HK-2 (cell line): ENCODE measurements around the gene PRKRA.
"Not testable (repeated sequence)": the region's sequence is repeated elsewhere in the genome, so short reads cannot be mapped to it uniquely, and the experiment has no call there.

Experiments
- DNase-seq: peaks from one replicate; pipeline ENCODE4 v3.0.0-alpha.2; 2018; ENCODE audit not compliant: unreplicated experiment

Gene PRKRA

DNA sequence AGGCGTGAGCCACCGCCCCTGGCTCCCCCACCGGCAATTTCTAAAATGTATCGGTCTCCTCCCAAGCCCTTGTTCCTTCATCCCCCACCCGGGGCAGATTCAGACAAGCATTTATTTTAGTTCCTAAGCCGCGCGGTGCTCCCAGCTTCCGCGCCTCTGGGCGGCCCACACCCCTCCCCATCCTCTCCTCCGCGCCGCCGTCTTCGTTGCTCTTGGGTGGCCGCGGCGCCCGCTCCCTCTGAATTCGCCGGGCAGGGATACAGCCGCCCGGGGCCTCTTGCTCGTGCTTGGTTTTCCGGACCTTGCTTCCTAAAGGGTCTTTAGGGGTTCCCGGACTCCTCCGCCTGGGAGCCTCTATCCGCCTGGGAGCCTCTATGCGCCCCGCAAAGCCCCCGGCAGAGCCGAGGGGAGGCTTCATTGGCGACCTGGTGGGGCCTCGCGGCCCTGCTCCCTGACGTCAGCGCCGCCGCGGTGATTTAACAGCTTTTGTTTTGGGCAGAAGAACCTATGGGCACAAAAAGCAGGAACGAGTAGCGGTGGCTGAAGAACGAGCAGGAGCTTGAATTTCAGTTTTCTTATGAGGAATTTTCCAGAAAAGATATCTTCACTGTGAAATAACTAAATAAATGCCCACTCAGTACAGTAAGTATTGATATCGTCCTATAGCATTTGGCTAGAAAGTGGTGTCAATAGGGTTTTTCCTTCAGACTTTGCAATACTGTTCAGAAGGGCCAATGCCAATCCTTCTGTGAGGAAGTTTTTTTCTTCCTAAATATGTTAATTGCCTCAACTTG, 37.3 kb downstream of the PRKRA start:
- peak; percentile 84 for DNase-seq

DNA sequence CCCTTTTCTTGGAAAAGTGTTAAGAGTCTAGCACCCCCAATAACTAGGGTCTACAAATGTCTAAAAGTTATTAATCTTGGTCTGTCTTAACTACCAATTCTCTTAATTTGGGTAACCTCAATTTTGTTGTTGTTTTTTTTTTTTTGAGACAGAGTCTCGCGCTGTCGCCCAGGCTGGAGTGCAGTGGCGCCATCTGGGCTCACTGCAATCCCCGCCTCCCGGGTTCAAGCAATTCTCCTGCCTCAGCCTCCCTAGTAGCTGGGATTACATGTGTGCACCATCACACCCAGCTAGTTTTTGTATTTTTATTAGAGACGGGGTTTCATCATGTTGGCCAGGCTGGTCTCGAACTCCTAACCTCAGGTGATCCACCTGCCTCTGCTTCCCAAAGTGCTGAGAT, 38.5 kb downstream of the PRKRA start:
- DNase-seq = not testable (repeated sequence)

DNA sequence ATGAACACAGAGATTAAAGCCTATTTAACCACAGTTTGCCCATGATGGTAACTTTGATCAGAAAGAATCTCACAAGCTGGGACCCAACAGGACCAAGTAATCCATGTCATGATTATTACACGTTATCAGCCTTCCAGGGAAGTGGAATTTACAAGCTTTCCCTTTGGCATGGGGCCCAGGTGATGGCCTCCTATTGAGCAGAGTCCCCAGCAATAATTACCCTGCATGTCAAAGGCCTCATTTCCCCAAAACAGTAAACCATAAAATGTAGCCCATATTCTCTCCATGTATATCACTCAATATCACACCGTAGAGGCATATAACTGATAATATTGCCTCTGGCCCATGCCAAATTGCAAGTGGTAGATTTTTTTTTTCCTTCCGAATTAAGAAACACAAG, 38.9 kb downstream of the PRKRA start:
- DNase-seq = no peak

DNA sequence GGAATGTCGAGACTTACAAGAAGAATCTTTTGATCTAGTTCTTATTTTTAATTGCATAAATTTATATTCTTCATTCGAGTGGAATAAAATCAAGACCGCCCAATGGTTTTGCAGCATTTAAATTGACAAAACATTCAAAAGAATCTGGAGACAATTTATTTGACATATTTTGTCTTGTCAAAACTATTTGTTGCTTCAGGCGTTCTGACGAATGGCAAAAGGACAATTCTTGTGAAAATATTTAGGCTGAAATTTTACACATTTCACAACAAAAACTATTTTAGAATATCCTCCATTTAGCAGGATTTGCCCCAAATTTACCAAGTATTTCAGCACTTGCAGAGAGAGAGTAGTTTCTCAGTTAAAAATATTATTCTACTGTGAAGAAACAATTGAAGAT, 41.7 kb downstream of the PRKRA start:
- DNase-seq = no peak

DNA sequence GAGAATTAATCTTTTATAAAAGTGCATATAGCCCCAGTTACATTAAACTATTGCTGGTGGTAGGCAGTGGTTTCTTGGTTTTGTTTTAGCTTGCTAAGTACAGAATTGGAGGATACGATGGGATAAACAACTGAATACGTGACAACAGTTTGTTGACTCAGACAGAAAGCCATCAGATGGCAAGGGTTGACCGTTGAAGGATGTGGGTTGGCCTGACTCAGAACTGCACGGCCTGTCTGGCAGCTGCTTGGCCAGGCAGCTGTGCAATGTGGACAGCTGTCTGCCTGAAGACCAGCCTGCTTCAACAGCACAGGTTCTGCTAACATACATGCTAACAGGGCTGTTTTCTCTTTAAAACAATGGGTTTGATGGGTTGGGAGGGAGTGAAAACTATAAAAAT, 46.6 kb downstream of the PRKRA start:
- peak; percentile 34 for DNase-seq

DNA sequence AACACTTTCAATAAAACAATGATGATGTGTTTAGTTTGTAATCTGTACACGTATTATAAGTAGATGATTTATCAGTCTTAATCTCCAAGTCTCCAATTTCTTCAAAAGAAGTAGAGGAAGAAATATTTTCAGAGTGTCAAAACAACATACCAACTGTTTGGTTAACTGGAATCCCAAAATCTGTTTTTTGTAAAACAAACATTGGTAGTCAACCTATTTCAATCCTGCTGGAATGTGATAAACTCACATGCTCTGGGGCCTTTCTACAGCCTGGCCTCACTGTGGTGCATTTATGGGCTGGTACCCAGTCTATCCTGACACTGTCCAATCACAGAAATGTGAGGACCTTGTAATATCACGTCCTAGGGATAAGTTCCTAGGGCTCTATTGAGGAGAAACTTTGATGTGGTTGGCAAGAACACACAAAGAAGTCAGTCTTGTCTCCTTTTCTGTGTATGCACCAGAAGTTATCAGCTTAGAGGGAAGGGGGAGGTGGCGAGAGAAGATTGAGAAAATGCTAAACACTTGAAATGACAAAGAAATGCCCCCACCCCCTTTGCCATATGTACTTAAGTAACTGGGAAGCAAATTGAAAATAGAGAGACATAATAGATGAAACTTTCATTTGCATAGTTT, 47.2 kb downstream of the PRKRA start:
- no peak for DNase-seq

DNA sequence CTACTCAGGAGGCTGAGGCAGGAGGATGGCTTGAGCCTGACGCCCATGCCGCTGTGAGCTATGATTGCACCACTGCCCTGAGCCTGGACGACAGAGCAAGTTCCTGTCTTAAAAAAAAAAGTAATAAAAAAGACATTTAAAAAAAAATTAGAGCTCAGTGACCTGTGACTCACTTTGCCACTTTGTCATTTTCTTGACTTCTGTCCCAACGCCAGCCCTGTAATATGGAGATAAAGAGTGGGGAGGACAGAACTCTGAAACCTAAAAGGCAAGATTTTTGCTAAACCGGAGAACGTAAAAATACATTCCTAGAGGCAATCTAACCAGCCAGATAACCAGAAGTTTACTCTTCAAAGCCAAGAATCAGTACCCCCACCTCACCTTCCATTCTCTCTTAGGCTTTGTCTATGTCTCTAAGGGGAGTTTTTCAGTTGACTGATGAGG, 49.0 kb downstream of the PRKRA start:
- no peak for DNase-seq

DNA sequence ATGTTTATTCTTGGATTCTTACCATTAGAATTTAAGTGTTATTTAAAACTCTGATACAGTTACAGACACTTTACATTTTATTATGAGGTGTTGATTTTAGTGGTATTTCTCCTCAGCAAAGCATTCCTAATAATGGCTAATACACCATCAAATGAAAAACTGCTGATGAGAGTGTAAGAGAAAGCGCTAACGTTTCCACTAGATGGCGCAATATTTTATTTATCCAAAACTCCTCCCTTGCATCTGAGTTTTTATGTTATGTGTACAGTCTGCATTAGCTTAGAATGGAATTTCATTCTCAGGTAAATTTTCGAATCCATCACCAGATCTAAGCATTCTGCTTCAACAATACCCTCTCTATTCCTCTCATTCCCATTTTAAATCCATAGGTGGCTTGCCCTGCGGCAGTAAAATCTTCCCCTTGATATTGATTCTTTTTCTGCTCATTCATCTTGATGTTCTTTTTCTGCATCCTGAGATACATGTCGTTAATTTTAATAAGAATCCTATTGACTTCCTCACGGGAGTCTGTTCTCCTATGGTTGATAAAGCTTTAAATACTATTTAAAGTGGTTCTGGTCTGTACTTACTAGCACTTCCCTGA, 53.9 kb downstream of the PRKRA start:
- DNase-seq = no peak

DNA sequence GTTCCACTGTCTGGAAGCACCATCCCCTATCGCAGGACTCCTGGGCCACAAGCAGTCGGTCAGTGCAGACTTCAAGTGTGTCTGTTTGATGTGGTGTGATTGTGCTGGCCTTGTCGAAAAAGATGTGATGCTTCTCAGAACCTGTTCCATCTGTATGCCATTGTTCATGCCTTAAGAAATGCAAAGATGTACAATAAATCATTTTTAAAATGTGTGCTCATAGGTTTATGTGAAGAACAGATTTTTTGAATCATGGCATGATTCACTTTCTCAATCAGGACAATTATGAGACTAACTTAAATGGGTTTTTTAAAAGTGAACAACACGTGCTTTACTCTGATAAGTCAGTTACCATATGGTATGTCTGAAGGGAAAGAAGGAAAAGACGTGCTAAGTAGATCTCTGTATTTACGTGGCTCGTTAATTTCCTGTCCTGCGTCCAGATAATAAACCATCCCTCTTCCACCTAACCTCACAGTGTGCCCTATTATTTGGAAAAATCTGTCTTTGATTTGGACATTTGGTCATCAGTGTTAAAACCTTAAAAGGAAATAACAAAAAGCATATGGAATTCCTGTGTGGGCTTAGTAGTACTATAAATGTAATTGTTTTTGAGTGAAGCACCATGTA, 54.9 kb downstream of the PRKRA start:
- no peak for DNase-seq

DNA sequence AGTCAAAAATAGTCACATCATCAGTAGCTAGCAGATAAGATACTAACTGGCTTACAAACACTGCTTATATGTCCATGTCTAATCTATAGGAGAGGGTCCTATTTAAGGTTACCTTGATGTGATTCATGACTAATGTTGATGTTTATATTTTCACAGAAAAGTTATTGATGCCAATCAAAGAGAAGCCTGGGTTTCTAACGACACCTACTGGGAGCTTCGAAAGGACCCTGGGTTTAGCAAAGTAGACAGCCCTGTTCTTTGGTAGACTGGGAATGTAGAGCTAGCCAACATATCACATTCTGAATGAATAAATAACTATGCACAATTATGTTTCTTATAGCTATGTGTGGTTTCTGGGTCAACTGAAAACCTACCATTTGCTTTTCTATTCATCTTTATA, 55.7 kb downstream of the PRKRA start:
- no peak for DNase-seq

DNA sequence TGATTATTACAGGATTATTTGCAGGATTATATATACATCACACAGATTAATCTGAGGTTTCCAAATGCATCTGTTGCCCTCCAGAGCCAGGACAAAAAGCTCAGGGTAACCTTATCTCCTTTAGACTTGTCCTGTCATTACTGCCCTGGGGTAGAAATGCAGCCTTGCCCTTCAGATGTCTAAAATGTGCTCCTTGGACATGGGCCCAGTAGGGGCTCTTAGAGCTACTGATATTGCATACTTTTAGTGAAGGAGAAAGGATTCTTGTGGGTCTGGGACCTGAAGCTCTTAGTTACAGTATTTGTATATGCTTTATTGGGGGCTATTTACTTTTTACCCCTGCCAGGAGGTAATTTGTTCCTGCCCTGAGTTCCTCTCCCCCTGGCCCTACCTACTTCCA, 56.1 kb downstream of the PRKRA start:
- no peak for DNase-seq

DNA sequence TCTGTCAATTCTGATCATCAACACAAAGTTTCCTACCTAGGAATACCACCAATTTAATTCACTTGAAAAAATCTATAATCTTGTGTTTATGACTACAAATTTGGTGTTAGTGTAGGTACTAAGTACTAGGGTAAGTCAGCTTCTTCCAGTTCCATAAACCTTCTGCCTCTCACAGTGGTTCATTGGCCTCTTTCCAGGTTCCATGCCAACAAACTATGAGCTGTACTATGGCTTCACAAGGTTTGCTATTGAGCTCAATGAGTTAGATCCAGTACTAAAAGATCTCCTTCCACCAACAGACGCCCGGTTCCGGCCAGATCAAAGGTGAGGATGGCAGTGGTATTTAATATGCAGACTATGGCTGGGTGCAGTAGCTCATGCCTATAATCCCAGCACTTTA, 58.8 kb downstream of the PRKRA start:
- no peak for DNase-seq

DNA sequence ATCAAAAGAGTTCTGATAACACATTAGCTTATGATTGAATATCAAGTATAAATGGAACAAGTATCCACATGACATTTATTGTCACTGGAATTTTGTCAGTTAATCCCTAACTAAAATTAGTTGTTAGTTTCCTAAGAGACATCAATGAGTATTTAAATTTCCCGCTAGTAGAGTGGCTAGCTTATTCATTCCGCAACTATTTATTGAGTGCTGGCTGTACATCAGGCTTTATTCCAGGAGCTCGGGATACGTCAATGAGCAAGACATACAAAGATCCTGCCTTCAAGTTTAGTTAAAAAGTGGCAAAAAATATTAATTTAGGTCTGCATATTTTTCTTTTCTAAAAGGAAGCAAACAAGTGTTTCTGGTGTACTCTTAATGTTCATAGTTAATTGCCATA, 59.3 kb downstream of the PRKRA start:
- no peak for DNase-seq

DNA sequence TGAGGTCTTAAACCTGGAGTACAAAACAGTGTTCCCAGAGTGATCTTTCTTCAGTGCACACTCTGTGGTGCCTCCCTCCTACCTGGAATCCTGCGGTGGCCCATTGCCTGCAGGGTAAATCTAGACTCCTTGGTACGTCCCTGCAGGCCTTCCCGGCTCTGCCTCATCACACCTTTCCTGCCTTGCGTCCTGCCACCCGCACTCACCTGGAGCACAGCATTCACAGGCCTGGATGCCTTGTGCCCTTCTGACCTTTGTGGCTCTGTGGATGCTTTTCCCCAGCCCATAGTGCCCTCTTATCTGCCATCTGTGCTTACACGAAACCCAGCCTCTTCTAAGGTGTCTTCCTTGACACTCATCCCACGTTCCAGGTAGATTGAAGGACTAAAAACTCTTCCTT, 62.7 kb downstream of the PRKRA start:
- no peak for DNase-seq

DNA sequence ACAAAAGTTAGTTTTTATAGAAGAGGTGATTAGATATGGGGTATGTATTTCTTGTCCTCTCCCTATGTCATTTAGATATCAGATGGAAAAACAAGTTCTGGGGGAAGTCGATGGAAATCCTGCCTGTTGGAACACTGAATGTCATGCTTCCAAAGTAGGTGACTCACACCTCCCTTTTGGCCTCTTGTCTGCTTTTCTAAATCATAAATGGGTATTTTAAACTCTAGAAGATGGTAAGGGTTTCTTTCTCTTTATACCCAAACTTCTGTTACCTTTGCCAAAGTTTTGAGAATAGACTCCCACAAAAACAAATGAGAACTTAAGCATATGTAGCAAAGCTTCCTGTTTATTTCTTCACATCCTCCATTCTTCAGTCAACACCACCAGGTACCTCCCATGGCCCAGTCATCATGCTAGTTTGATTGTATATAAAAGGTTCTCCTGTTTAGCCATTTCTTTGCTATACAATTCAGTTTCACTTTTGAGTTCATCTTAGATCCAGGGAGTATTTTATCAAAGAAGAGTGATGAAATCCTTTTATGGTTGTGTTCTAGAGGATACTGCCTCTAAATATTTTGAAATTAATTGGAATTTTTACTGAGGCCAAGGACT, 63.9 kb downstream of the PRKRA start:
- no peak for DNase-seq

DNA sequence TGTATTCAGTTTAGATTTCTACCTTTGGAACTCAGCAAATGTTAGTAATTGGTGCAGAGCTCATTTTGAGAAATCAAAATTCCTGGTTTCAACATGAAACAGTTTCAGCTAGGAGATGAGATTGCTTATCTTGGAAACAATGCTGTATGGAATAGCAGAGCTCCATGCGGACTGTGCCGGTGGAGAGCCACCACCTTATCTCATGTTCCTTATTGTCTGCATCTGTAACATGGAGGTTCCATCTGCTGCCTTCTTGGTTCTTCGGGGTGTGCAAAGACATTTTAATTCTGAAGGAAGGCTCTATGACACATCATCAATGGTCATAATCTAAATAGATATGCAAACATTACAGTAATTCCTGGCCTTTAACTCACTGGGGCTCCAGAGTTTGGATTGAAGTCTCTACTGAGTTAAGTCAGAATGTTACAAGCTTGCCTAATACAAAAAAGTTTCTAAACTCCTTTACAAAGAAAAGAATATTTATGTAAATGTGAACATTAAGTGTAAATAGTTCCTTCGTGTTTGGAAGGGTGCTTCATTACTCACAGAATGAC, 65.3 kb downstream of the PRKRA start:
- DNase-seq = no peak

DNA sequence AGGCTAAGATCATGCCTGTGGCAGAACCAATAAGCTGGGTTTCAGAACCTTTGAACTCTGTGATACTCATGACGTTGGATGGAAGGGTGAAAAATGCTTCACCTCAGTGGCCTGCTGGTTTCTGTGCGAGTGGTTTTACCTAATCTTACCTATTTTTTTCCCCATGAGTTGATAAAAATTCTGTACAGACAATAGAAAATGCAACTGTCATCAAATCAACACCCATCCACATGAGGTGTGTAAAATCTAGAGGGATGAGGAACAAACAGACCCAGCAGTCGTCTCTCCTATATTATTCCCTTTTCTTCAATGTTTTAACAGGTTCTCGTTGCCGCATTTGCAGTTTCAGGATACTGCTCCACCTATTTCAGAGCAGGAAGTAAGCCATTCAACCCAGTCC, 67.3 kb downstream of the PRKRA start:
- DNase-seq = no peak
